ENCODE results near the gene RAB3IL1. TPM values are rescaled to one million over a fixed set of nuclear protein-coding genes. Genes with fewer than 3 reads are reported as not detected.

RAB3IL1 gene
- total and polyA plus RNA-seq, 7 experiments from 2014 or later = 0.49 to 1.9 TPM; not detected in 5

- Histone ChIP-seq H3K27me3 (ENCODE audit: control insufficient read depth in 2 of 2, insufficient read depth in 2 of 2, low read length in 2 of 2) (no peaks in the 10 kb centered on the region), H3K9me3 (ENCODE audit: control insufficient read depth in 2 of 3, low read length in 3 of 3) (no peaks in the 10 kb centered on the region), H3K4me1 (ENCODE audit: control insufficient read depth in 2 of 2, insufficient read depth in 2 of 2, low read length in 2 of 2) (no peaks in the 10 kb centered on the region), H3K27ac (ENCODE audit: low read depth, low read length) (no peak overlapping the region), H3K36me3 (ENCODE audit: control insufficient read depth in 2 of 3, insufficient read depth in 3 of 3, low read length in 3 of 3) (no peaks in the 10 kb centered on the region), H3K4me3 (ENCODE audit: low read length) (no peak overlapping the region)
- Mint-ChIP-seq H3K27ac (no peak overlapping the region), H3K9me3 (no peaks in the 10 kb centered on the region), H3K27me3 (no peaks in the 10 kb centered on the region), H3K4me1 (peaks cover 0 to 6% (median 0%) of the 10 kb centered on the region in 7 donors), H3K36me3 (peaks cover 0 to 13% (median 0%) of the 10 kb centered on the region in 5 donors), H3K4me3 (no peak overlapping the region)
- ATAC-seq = no peak
- intact Hi-C loops (cut with micrococcal nuclease) = no loop called here
- DNase-seq = no peak
- CTCF ChIA-PET = no interaction called here
- POLR2A ChIA-PET = no interaction called here
These were observed 63.6 kb downstream of the RAB3IL1 start for GRCh38 chr11:61853698-61854169.

- Histone ChIP-seq H3K4me3 (ENCODE audit: low read length) (no peak overlapping the region), H3K27ac (ENCODE audit: low read depth, low read length) (no peak overlapping the region), H3K27me3 (ENCODE audit: control insufficient read depth in 2 of 2, insufficient read depth in 2 of 2, low read length in 2 of 2) (no peaks in the 10 kb centered on the region), H3K9me3 (ENCODE audit: control insufficient read depth in 2 of 3, low read length in 3 of 3) (no peaks in the 10 kb centered on the region), H3K4me1 (ENCODE audit: control insufficient read depth in 2 of 2, insufficient read depth in 2 of 2, low read length in 2 of 2) (no peaks in the 10 kb centered on the region), H3K36me3 (ENCODE audit: control insufficient read depth in 2 of 3, insufficient read depth in 3 of 3, low read length in 3 of 3) (no peaks in the 10 kb centered on the region)
- H3K36me3 Mint-ChIP-seq = peaks cover 0 to 30% (median 0%) of the 10 kb centered on the region in 5 donors
- intact Hi-C loops (cut with micrococcal nuclease) = no loop called here
- ChIA-PET CTCF (no interaction called here), POLR2A (no interaction called here)
- no peak overlapping the region for H3K4me3 Mint-ChIP-seq
- peaks cover 0 to 8% (median 0%) of the 10 kb centered on the region in 7 donors for H3K4me1 Mint-ChIP-seq
- H3K27ac Mint-ChIP-seq = no peak overlapping the region
- H3K9me3 Mint-ChIP-seq = no peaks in the 10 kb centered on the region
- H3K27me3 Mint-ChIP-seq = no peaks in the 10 kb centered on the region
- no peak for ATAC-seq
- DNase-seq = no peak
These were observed 65.5 kb downstream of the RAB3IL1 start for GRCh38 chr11:61851900-61852295.

- H3K9me3 ChIP-seq (ENCODE audit: control insufficient read depth in 2 of 3, low read length in 3 of 3) = no peaks in the 10 kb centered on the region
- Mint-ChIP-seq H3K36me3 (peaks cover 0 to 31% (median 0%) of the 10 kb centered on the region in 5 donors), H3K4me1 (peaks cover 0 to 8% (median 0%) of the 10 kb centered on the region in 7 donors), H3K27me3 (no peaks in the 10 kb centered on the region), H3K27ac (peak overlapping the region in 1 of 9 donors; percentile 9), H3K4me3 (no peak overlapping the region), H3K9me3 (no peaks in the 10 kb centered on the region)
- H3K27ac ChIP-seq (ENCODE audit: low read depth, low read length) = no peak overlapping the region
- DNase-seq = no peak
- no peaks in the 10 kb centered on the region for H3K4me1 ChIP-seq (ENCODE audit: control insufficient read depth in 2 of 2, insufficient read depth in 2 of 2, low read length in 2 of 2)
- CTCF ChIA-PET = no interaction called here
- POLR2A ChIA-PET = no interaction called here
- no peak overlapping the region for H3K4me3 ChIP-seq (ENCODE audit: low read length)
- intact Hi-C loops (cut with micrococcal nuclease) = no loop called here
- ATAC-seq = no peak
- H3K27me3 ChIP-seq (ENCODE audit: control insufficient read depth in 2 of 2, insufficient read depth in 2 of 2, low read length in 2 of 2) = no peaks in the 10 kb centered on the region
- no peaks in the 10 kb centered on the region for H3K36me3 ChIP-seq (ENCODE audit: control insufficient read depth in 2 of 3, insufficient read depth in 3 of 3, low read length in 3 of 3)
These were observed 66.1 kb downstream of the RAB3IL1 start for GRCh38 chr11:61851113-61851899.

GRCh38 chr11:61850687-61851086 lies 66.7 kb downstream of the RAB3IL1 start:
- H3K36me3 Mint-ChIP-seq = peaks cover 0 to 34% (median 0%) of the 10 kb centered on the region in 5 donors
- H3K27me3 ChIP-seq (ENCODE audit: control insufficient read depth in 2 of 2, insufficient read depth in 2 of 2, low read length in 2 of 2) = no peaks in the 10 kb centered on the region
- H3K9me3 ChIP-seq (ENCODE audit: control insufficient read depth in 2 of 3, low read length in 3 of 3) = no peaks in the 10 kb centered on the region
- CTCF ChIA-PET = no interaction called here
- POLR2A ChIA-PET = no interaction called here
- ATAC-seq (no peak), DNase-seq (no peak)
- no peaks in the 10 kb centered on the region for H3K27me3 Mint-ChIP-seq
- peaks cover 0 to 8% (median 0%) of the 10 kb centered on the region in 7 donors for H3K4me1 Mint-ChIP-seq
- no peaks in the 10 kb centered on the region for H3K36me3 ChIP-seq (ENCODE audit: control insufficient read depth in 2 of 3, insufficient read depth in 3 of 3, low read length in 3 of 3)
- H3K4me3 Mint-ChIP-seq = no peak overlapping the region
- no peak overlapping the region for H3K4me3 ChIP-seq (ENCODE audit: low read length)
- H3K4me1 ChIP-seq (ENCODE audit: control insufficient read depth in 2 of 2, insufficient read depth in 2 of 2, low read length in 2 of 2) = no peaks in the 10 kb centered on the region
- intact Hi-C loops (cut with micrococcal nuclease) = no loop called here
- no peak overlapping the region for H3K27ac Mint-ChIP-seq
- H3K9me3 Mint-ChIP-seq = peaks cover 0 to 2% (median 0%) of the 10 kb centered on the region in 11 donors
- H3K27ac ChIP-seq (ENCODE audit: low read depth, low read length) = no peak overlapping the region

- H3K27me3 ChIP-seq (ENCODE audit: control insufficient read depth in 2 of 2, insufficient read depth in 2 of 2, low read length in 2 of 2) = no peaks in the 10 kb centered on the region
- Mint-ChIP-seq H3K27ac (peak overlapping the region in 1 of 9 donors; percentile 4), H3K27me3 (no peaks in the 10 kb centered on the region), H3K9me3 (peaks cover 0 to 2% (median 0%) of the 10 kb centered on the region in 11 donors), H3K4me3 (no peak overlapping the region), H3K36me3 (peaks cover 0 to 32% (median 0%) of the 10 kb centered on the region in 5 donors), H3K4me1 (peaks cover 0 to 8% (median 0%) of the 10 kb centered on the region in 7 donors)
- ChIA-PET CTCF (no interaction called here), POLR2A (no interaction called here)
- no peak overlapping the region for H3K27ac ChIP-seq (ENCODE audit: low read depth, low read length)
- intact Hi-C loops (cut with micrococcal nuclease) = no loop called here
- no peaks in the 10 kb centered on the region for H3K9me3 ChIP-seq (ENCODE audit: control insufficient read depth in 2 of 3, low read length in 3 of 3)
- DNase-seq (no peak), ATAC-seq (no peak)
- no peaks in the 10 kb centered on the region for H3K4me1 ChIP-seq (ENCODE audit: control insufficient read depth in 2 of 2, insufficient read depth in 2 of 2, low read length in 2 of 2)
- H3K36me3 ChIP-seq (ENCODE audit: control insufficient read depth in 2 of 3, insufficient read depth in 3 of 3, low read length in 3 of 3) = no peaks in the 10 kb centered on the region
- H3K4me3 ChIP-seq (ENCODE audit: low read length) = no peak overlapping the region
These were observed 68.7 kb downstream of the RAB3IL1 start for GRCh38 chr11:61848631-61849030.

- Histone ChIP-seq H3K9me3 (ENCODE audit: control insufficient read depth in 2 of 3, low read length in 3 of 3) (no peaks in the 10 kb centered on the region), H3K27ac (ENCODE audit: low read depth, low read length) (no peak overlapping the region), H3K27me3 (ENCODE audit: control insufficient read depth in 2 of 2, insufficient read depth in 2 of 2, low read length in 2 of 2) (no peaks in the 10 kb centered on the region), H3K36me3 (ENCODE audit: control insufficient read depth in 2 of 3, insufficient read depth in 3 of 3, low read length in 3 of 3) (no peaks in the 10 kb centered on the region), H3K4me1 (ENCODE audit: control insufficient read depth in 2 of 2, insufficient read depth in 2 of 2, low read length in 2 of 2) (no peaks in the 10 kb centered on the region), H3K4me3 (ENCODE audit: low read length) (no peak overlapping the region)
- Mint-ChIP-seq H3K4me1 (peaks cover 0 to 8% (median 0%) of the 10 kb centered on the region in 7 donors), H3K27me3 (no peaks in the 10 kb centered on the region), H3K36me3 (peaks cover 0 to 32% (median 0%) of the 10 kb centered on the region in 5 donors), H3K4me3 (no peak overlapping the region), H3K9me3 (peaks cover 0 to 2% (median 0%) of the 10 kb centered on the region in 11 donors), H3K27ac (no peak overlapping the region)
- CTCF ChIA-PET = no interaction called here
- POLR2A ChIA-PET = no interaction called here
- no peak for ATAC-seq
- intact Hi-C loops (cut with micrococcal nuclease) = no loop called here
- no peak for DNase-seq
These were observed 69.3 kb downstream of the RAB3IL1 start for GRCh38 chr11:61847914-61848581.

All from naive thymus-derived CD4-positive, alpha-beta T cell (primary cell).